ENCODE measurements around the gene TRERF1.

Gene TRERF1

DNA sequence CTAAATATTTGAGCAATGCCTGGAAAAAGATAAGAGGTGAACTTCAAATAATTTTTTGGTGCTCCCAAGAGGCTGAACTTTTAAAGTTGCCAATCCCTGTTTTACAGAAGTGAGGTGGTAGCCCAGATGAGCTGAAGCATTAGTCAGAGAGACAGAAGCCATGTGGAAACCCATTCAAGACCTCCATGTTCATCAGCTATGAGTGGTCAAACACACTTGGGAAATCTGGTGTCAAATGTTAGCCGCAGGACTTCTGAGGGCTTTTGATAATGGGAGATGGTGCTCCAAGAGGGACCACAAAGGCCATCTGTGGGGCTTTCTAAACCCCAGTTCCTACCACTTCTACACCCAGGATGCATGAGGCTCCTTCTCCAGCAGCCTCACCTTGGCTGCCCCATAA, 156.5 kb downstream of the TRERF1 start:
- H3K4me2 ChIP-seq (ENCODE audit: low read length) = no peak overlapping the region
- no peak overlapping the region for H3K4me3 ChIP-seq (ENCODE audit: low read depth, low read length, poor library complexity, severe bottlenecking)
- H3K36me3 ChIP-seq (ENCODE audit: insufficient read depth, low read length) = no peaks in the 10 kb centered on the region
- H3K9ac ChIP-seq (ENCODE audit: low read length) = no peak overlapping the region
- H4K20me1 ChIP-seq (ENCODE audit: insufficient read depth, low read length) = no peaks in the 10 kb centered on the region
- no peaks in the 10 kb centered on the region for H3K9me2 ChIP-seq (ENCODE audit: low read depth, low read length)
- no peaks in the 10 kb centered on the region for H3K27me3 ChIP-seq (ENCODE audit: insufficient read depth, low read length)
- no peaks in the 10 kb centered on the region for H3K9me3 ChIP-seq (ENCODE audit: low read length)
- no peaks in the 10 kb centered on the region for H3F3A ChIP-seq (ENCODE audit: insufficient read depth, low read length)
- no peaks in the 10 kb centered on the region for H3K4me1 ChIP-seq (ENCODE audit: insufficient read depth, low read length, severe bottlenecking)
- H3K27ac ChIP-seq (ENCODE audit: low read depth, low read length, poor library complexity, severe bottlenecking) = no peak overlapping the region
- H3K79me2 ChIP-seq (ENCODE audit: insufficient read depth, low read length) = no peaks in the 10 kb centered on the region
- no peak for TF ChIP-seq EZH2 (IDR thresholded peaks at IDR 0.05; ENCODE audit: borderline replicate concordance, low read length)
- TF ChIP-seq, protein P1, sequence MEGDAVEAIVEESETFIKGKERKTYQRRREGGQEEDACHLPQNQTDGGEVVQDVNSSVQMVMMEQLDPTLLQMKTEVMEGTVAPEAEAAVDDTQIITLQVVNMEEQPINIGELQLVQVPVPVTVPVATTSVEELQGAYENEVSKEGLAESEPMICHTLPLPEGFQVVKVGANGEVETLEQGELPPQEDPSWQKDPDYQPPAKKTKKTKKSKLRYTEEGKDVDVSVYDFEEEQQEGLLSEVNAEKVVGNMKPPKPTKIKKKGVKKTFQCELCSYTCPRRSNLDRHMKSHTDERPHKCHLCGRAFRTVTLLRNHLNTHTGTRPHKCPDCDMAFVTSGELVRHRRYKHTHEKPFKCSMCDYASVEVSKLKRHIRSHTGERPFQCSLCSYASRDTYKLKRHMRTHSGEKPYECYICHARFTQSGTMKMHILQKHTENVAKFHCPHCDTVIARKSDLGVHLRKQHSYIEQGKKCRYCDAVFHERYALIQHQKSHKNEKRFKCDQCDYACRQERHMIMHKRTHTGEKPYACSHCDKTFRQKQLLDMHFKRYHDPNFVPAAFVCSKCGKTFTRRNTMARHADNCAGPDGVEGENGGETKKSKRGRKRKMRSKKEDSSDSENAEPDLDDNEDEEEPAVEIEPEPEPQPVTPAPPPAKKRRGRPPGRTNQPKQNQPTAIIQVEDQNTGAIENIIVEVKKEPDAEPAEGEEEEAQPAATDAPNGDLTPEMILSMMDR (IDR thresholded peaks at IDR 0.05; ENCODE audit: low read length) = no peak
- no peak overlapping the region for H2AFZ ChIP-seq (ENCODE audit: low read length)

DNA sequence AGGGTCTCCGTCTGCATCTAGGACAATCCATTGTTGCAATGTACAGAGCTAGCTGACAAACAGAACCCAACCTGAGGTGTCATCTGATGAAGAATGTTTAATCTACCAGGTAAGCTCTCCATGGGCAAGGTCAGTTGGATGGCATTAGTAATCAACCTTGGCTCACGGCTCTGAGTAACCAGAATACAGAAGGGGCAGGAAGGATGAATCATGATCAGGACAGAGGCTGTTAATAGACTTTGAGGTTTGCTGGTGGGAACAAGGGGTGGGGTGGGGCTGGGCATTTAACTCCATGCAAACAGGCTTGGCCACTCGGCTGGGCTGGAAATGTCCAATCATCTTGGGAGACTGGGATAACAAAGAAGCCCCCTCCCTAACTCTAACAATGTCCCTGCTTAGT, 157.0 kb downstream of the TRERF1 start:
- H3K27ac ChIP-seq (ENCODE audit: low read depth, low read length, poor library complexity, severe bottlenecking) = no peak overlapping the region
- H3K4me3 ChIP-seq (ENCODE audit: low read depth, low read length, poor library complexity, severe bottlenecking) = no peak overlapping the region
- no peak overlapping the region for H2AFZ ChIP-seq (ENCODE audit: low read length)
- H3K9ac ChIP-seq (ENCODE audit: low read length) = no peak overlapping the region
- H3F3A ChIP-seq (ENCODE audit: insufficient read depth, low read length) = no peaks in the 10 kb centered on the region
- no peaks in the 10 kb centered on the region for H3K9me2 ChIP-seq (ENCODE audit: low read depth, low read length)
- H4K20me1 ChIP-seq (ENCODE audit: insufficient read depth, low read length) = no peaks in the 10 kb centered on the region
- H3K36me3 ChIP-seq (ENCODE audit: insufficient read depth, low read length) = no peaks in the 10 kb centered on the region
- no peaks in the 10 kb centered on the region for H3K4me1 ChIP-seq (ENCODE audit: insufficient read depth, low read length, severe bottlenecking)
- H3K9me3 ChIP-seq (ENCODE audit: low read length) = no peaks in the 10 kb centered on the region
- no peaks in the 10 kb centered on the region for H3K27me3 ChIP-seq (ENCODE audit: insufficient read depth, low read length)
- H3K79me2 ChIP-seq (ENCODE audit: insufficient read depth, low read length) = no peaks in the 10 kb centered on the region
- no peak overlapping the region for H3K4me2 ChIP-seq (ENCODE audit: low read length)
- TF ChIP-seq, protein P1 (IDR thresholded peaks at IDR 0.05; ENCODE audit: low read length) = no peak
- no peak for TF ChIP-seq EZH2 (IDR thresholded peaks at IDR 0.05; ENCODE audit: borderline replicate concordance, low read length)

DNA sequence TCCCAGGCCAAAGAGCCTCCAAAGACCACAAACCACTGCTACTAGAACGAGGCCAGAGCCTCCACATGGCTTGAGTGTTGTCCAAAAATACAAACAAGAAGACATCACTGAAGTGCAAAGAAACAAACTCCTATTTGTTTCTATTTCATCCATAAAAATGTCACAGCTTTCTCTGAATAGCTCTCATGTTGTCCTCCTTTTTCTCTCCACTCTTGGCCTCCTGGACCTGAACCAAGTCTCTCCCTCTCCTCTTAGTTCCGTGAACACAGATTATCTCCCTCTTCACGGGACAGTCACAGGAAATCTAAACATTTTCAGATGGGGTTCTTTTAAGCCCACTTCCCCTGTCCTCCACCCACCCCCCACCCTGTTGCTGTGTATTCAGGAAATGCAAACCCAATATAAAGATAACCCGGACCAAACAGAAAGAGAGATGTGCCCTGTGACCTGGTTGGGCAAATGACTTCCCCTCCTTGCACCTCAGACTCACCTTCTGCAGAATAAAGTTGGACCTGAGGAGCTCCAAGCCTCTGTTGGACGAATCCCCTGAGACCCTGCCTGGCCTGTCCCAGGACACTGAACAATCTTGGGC, 158.2 kb downstream of the TRERF1 start:
- Histone ChIP-seq H3K27me3 (ENCODE audit: insufficient read depth, low read length) (no peaks in the 10 kb centered on the region), H3K27ac (ENCODE audit: low read depth, low read length, poor library complexity, severe bottlenecking) (no peak overlapping the region), H3K4me1 (ENCODE audit: insufficient read depth, low read length, severe bottlenecking) (no peaks in the 10 kb centered on the region), H3K9ac (ENCODE audit: low read length) (no peak overlapping the region), H3K36me3 (ENCODE audit: insufficient read depth, low read length) (no peaks in the 10 kb centered on the region), H3K4me2 (ENCODE audit: low read length) (no peak overlapping the region), H3F3A (ENCODE audit: insufficient read depth, low read length) (no peaks in the 10 kb centered on the region), H4K20me1 (ENCODE audit: insufficient read depth, low read length) (no peaks in the 10 kb centered on the region), H3K79me2 (ENCODE audit: insufficient read depth, low read length) (no peaks in the 10 kb centered on the region), H3K9me3 (ENCODE audit: low read length) (no peaks in the 10 kb centered on the region), H3K9me2 (ENCODE audit: low read depth, low read length) (no peaks in the 10 kb centered on the region), H2AFZ (ENCODE audit: low read length) (no peak overlapping the region), H3K4me3 (ENCODE audit: low read depth, low read length, poor library complexity, severe bottlenecking) (no peak overlapping the region)
- no peak for TF ChIP-seq EZH2 (IDR thresholded peaks at IDR 0.05; ENCODE audit: borderline replicate concordance, low read length)
- TF ChIP-seq, protein P1 (IDR thresholded peaks at IDR 0.05; ENCODE audit: low read length) = no peak

Data from OCI-LY1 (cell line).